ENCODE data around the gene LOXHD1.

LOXHD1 gene

GRCh38 chr18:46471809-46472498 is 185.1 kb downstream of the LOXHD1 start:
- Histone ChIP-seq H3K4me1 (ENCODE audit: control insufficient read depth in 2 of 2, insufficient read depth in 2 of 2, low read length in 2 of 2) (no peaks in the 10 kb centered on the region), H3K27ac (ENCODE audit: low read depth in 2 of 2, low read length in 2 of 2) (no peak overlapping the region), H3K9me3 (ENCODE audit: control insufficient read depth in 2 of 2, low read length in 2 of 2) (no peaks in the 10 kb centered on the region), H3K4me3 (ENCODE audit: low read length in 2 of 2) (no peak overlapping the region), H3K36me3 (ENCODE audit: control insufficient read depth in 2 of 2, insufficient read depth in 2 of 2, low read length in 2 of 2) (no peaks in the 10 kb centered on the region), H3K27me3 (ENCODE audit: control insufficient read depth in 2 of 2, insufficient read depth in 2 of 2, low read length in 2 of 2) (peaks cover 0 to 3% of the 10 kb centered on the region in 2 donors), H3K9ac (ENCODE audit: low read depth in 1 of 2, low read length in 2 of 2) (no peak overlapping the region)

DNA sequence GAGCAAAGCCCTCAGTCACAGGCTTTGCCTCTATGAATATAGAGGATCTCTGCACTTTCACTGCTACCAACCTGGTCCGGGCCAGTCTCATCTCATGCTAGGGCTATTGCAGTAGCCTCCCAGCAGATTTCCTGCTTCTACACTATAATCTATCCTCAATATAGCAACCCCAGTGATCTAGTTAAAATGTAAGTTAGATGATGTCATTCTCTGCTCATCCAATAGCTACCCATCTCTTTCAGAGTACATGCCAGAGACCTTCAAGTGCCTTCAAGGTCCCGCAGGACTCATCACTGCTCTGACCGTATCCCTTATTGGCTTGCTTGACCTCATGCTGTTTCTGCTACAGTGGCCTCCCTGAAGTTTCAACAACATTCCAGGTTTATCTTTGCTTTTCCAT is 186.3 kb downstream of the LOXHD1 start:
- Histone ChIP-seq H3K9ac (ENCODE audit: low read depth in 1 of 2, low read length in 2 of 2) (no peak overlapping the region), H3K9me3 (ENCODE audit: control insufficient read depth in 2 of 2, low read length in 2 of 2) (no peaks in the 10 kb centered on the region), H3K36me3 (ENCODE audit: control insufficient read depth in 2 of 2, insufficient read depth in 2 of 2, low read length in 2 of 2) (no peaks in the 10 kb centered on the region), H3K4me3 (ENCODE audit: low read length in 2 of 2) (no peak overlapping the region), H3K27me3 (ENCODE audit: control insufficient read depth in 2 of 2, insufficient read depth in 2 of 2, low read length in 2 of 2) (peaks cover 0 to 3% of the 10 kb centered on the region in 2 donors), H3K4me1 (ENCODE audit: control insufficient read depth in 2 of 2, insufficient read depth in 2 of 2, low read length in 2 of 2) (no peaks in the 10 kb centered on the region), H3K27ac (ENCODE audit: low read depth in 2 of 2, low read length in 2 of 2) (no peak overlapping the region)

GRCh38 chr18:46469186-46469915 is 187.7 kb downstream of the LOXHD1 start:
- Histone ChIP-seq H3K27me3 (ENCODE audit: control insufficient read depth in 2 of 2, insufficient read depth in 2 of 2, low read length in 2 of 2) (peaks cover 0 to 3% of the 10 kb centered on the region in 2 donors), H3K9ac (ENCODE audit: low read depth in 1 of 2, low read length in 2 of 2) (no peak overlapping the region), H3K4me1 (ENCODE audit: control insufficient read depth in 2 of 2, insufficient read depth in 2 of 2, low read length in 2 of 2) (no peaks in the 10 kb centered on the region), H3K36me3 (ENCODE audit: control insufficient read depth in 2 of 2, insufficient read depth in 2 of 2, low read length in 2 of 2) (no peaks in the 10 kb centered on the region), H3K9me3 (ENCODE audit: control insufficient read depth in 2 of 2, low read length in 2 of 2) (no peaks in the 10 kb centered on the region), H3K4me3 (ENCODE audit: low read length in 2 of 2) (no peak overlapping the region), H3K27ac (ENCODE audit: low read depth in 2 of 2, low read length in 2 of 2) (no peak overlapping the region)

GRCh38 chr18:46468426-46469180 is 188.4 kb downstream of the LOXHD1 start:
- Histone ChIP-seq H3K36me3 (ENCODE audit: control insufficient read depth in 2 of 2, insufficient read depth in 2 of 2, low read length in 2 of 2) (no peaks in the 10 kb centered on the region), H3K9ac (ENCODE audit: low read depth in 1 of 2, low read length in 2 of 2) (no peak overlapping the region), H3K4me3 (ENCODE audit: low read length in 2 of 2) (no peak overlapping the region), H3K4me1 (ENCODE audit: control insufficient read depth in 2 of 2, insufficient read depth in 2 of 2, low read length in 2 of 2) (no peaks in the 10 kb centered on the region), H3K27ac (ENCODE audit: low read depth in 2 of 2, low read length in 2 of 2) (no peak overlapping the region), H3K9me3 (ENCODE audit: control insufficient read depth in 2 of 2, low read length in 2 of 2) (no peaks in the 10 kb centered on the region), H3K27me3 (ENCODE audit: control insufficient read depth in 2 of 2, insufficient read depth in 2 of 2, low read length in 2 of 2) (peaks cover 0 to 3% of the 10 kb centered on the region in 2 donors)

GRCh38 chr18:46466234-46467160 is 190.5 kb downstream of the LOXHD1 start:
- H3K4me3 ChIP-seq (ENCODE audit: low read length in 2 of 2) = no peak overlapping the region
- H3K27me3 ChIP-seq (ENCODE audit: control insufficient read depth in 2 of 2, insufficient read depth in 2 of 2, low read length in 2 of 2) = peaks cover 0 to 3% of the 10 kb centered on the region in 2 donors
- no peaks in the 10 kb centered on the region for H3K4me1 ChIP-seq (ENCODE audit: control insufficient read depth in 2 of 2, insufficient read depth in 2 of 2, low read length in 2 of 2)
- no peaks in the 10 kb centered on the region for H3K9me3 ChIP-seq (ENCODE audit: control insufficient read depth in 2 of 2, low read length in 2 of 2)
- H3K9ac ChIP-seq (ENCODE audit: low read depth in 1 of 2, low read length in 2 of 2) = no peak overlapping the region
- H3K36me3 ChIP-seq (ENCODE audit: control insufficient read depth in 2 of 2, insufficient read depth in 2 of 2, low read length in 2 of 2) = no peaks in the 10 kb centered on the region
- H3K27ac ChIP-seq (ENCODE audit: low read depth in 2 of 2, low read length in 2 of 2) = no peak overlapping the region

DNA sequence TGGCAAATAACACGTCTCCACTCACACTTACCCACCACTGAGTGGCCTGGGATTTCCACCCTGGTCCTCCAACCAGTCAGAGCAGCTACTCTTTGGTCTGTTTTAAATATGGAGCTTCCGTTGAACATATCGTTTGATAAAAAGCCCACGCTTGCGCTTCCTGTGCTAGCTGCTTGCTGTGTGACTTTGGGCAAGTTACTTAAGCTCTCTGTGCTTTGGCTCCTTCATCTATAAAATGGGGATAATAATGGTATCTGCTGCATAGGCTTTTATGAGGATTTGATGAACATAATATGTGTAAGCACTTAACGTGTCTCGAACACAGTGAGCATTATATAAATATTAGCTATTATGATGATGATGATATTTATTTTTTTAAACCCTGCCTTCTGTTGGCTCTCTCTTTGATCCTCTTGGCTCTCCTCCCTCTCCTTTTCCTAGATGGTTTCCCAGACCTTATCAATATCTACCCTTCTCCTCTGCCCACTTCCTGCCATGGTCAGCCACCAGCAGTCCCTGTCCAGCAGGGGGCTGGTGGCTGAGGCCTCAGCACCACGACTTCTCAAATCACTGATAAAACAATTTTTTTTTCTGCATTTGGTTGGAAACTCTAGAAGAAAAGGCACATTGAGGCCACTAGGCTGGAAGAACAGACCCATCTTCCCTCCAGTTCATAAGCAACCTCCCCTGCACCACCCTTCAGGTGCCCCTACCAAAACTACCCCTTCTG is 191.9 kb downstream of the LOXHD1 start:
- Histone ChIP-seq H3K9me3 (ENCODE audit: control insufficient read depth in 2 of 2, low read length in 2 of 2) (no peaks in the 10 kb centered on the region), H3K27me3 (ENCODE audit: control insufficient read depth in 2 of 2, insufficient read depth in 2 of 2, low read length in 2 of 2) (peaks cover 0 to 3% of the 10 kb centered on the region in 2 donors), H3K9ac (ENCODE audit: low read depth in 1 of 2, low read length in 2 of 2) (no peak overlapping the region), H3K36me3 (ENCODE audit: control insufficient read depth in 2 of 2, insufficient read depth in 2 of 2, low read length in 2 of 2) (no peaks in the 10 kb centered on the region), H3K4me3 (ENCODE audit: low read length in 2 of 2) (no peak overlapping the region), H3K27ac (ENCODE audit: low read depth in 2 of 2, low read length in 2 of 2) (no peak overlapping the region), H3K4me1 (ENCODE audit: control insufficient read depth in 2 of 2, insufficient read depth in 2 of 2, low read length in 2 of 2) (no peaks in the 10 kb centered on the region)

DNA sequence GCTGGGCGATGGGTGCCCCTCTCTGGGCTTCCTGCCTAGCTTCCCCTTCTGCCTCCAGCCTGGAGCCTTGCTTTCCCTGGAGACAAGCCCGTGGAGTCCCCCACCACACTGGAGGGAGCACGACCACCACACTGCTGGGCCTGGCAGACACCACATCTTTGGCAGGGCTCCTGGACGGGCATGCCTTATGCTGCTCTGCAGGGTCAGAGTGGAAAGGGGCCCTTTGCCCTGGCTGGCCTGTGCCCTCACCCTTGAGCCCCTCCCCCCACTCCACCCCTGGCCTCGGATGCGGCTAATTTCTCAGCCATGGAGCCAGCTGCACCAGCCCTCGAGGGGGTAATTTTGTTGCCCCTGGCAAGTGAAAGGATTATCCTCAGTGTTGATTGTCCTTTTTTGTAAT is 194.5 kb downstream of the LOXHD1 start:
- no peaks in the 10 kb centered on the region for H3K36me3 ChIP-seq (ENCODE audit: control insufficient read depth in 2 of 2, insufficient read depth in 2 of 2, low read length in 2 of 2)
- H3K4me1 ChIP-seq (ENCODE audit: control insufficient read depth in 2 of 2, insufficient read depth in 2 of 2, low read length in 2 of 2) = no peaks in the 10 kb centered on the region
- H3K9me3 ChIP-seq (ENCODE audit: control insufficient read depth in 2 of 2, low read length in 2 of 2) = no peaks in the 10 kb centered on the region
- no peak overlapping the region for H3K27ac ChIP-seq (ENCODE audit: low read depth in 2 of 2, low read length in 2 of 2)
- no peak overlapping the region for H3K9ac ChIP-seq (ENCODE audit: low read depth in 1 of 2, low read length in 2 of 2)
- no peak overlapping the region for H3K4me3 ChIP-seq (ENCODE audit: low read length in 2 of 2)
- H3K27me3 ChIP-seq (ENCODE audit: control insufficient read depth in 2 of 2, insufficient read depth in 2 of 2, low read length in 2 of 2) = no peaks in the 10 kb centered on the region

- no peak overlapping the region for H3K27ac ChIP-seq (ENCODE audit: low read depth in 2 of 2, low read length in 2 of 2)
Measured at GRCh38 chr18:46461993-46462392, 195.0 kb downstream of the LOXHD1 start.

DNA sequence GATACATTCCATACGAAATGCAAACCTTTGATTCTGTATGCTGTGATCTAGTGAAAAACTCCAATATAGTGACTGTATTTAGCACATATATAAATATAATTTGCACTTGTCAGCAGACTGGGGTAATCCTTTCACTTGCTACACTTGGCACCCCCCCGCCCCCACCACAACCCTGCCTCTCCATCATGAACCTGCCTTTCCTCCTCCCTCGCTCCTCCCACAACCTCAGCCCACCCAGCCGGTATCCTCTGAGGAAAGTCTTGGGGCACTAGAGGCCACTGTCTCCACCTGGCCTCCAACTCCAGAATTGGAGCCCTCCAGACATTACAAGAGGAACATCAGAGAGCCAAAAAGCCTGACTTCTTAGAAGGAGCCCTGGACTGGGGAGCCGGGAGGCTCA is 196.3 kb downstream of the LOXHD1 start:
- H3K4me3 ChIP-seq (ENCODE audit: low read length in 2 of 2) = no peak overlapping the region
- no peak overlapping the region for H3K9ac ChIP-seq (ENCODE audit: low read depth in 1 of 2, low read length in 2 of 2)
- no peaks in the 10 kb centered on the region for H3K9me3 ChIP-seq (ENCODE audit: control insufficient read depth in 2 of 2, low read length in 2 of 2)
- no peaks in the 10 kb centered on the region for H3K27me3 ChIP-seq (ENCODE audit: control insufficient read depth in 2 of 2, insufficient read depth in 2 of 2, low read length in 2 of 2)
- no peak overlapping the region for H3K27ac ChIP-seq (ENCODE audit: low read depth in 2 of 2, low read length in 2 of 2)
- no peaks in the 10 kb centered on the region for H3K36me3 ChIP-seq (ENCODE audit: control insufficient read depth in 2 of 2, insufficient read depth in 2 of 2, low read length in 2 of 2)
- H3K4me1 ChIP-seq (ENCODE audit: control insufficient read depth in 2 of 2, insufficient read depth in 2 of 2, low read length in 2 of 2) = no peaks in the 10 kb centered on the region

More at GRCh38 chr18:46461993-46462392, 195.0 kb downstream of the LOXHD1 start:
- no peak overlapping the region for H3K9ac ChIP-seq (ENCODE audit: low read depth in 1 of 2, low read length in 2 of 2)
- H3K9me3 ChIP-seq (ENCODE audit: control insufficient read depth in 2 of 2, low read length in 2 of 2) = no peaks in the 10 kb centered on the region
- no peak overlapping the region for H3K4me3 ChIP-seq (ENCODE audit: low read length in 2 of 2)
- H3K27me3 ChIP-seq (ENCODE audit: control insufficient read depth in 2 of 2, insufficient read depth in 2 of 2, low read length in 2 of 2) = no peaks in the 10 kb centered on the region
- H3K4me1 ChIP-seq (ENCODE audit: control insufficient read depth in 2 of 2, insufficient read depth in 2 of 2, low read length in 2 of 2) = no peaks in the 10 kb centered on the region
- H3K36me3 ChIP-seq (ENCODE audit: control insufficient read depth in 2 of 2, insufficient read depth in 2 of 2, low read length in 2 of 2) = no peaks in the 10 kb centered on the region

Measured in mucosa of rectum (tissue), 2 donors.